Head of caudate nucleus (tissue), 42 donors: ENCODE data around the gene RRP9.

Experiments
- DNase-seq, 42 donors: peaks; one replicate each; pipeline versions ENCODE4 v3.0.0 to v3.0.0-alpha.2; 2020 to 2021; ENCODE audit warnings: mixed read lengths in 7 of 42
- intact Hi-C: fragments of 100-400 bp; cut with DNase I; formaldehyde crosslinking; loops from one replicate; pipeline ENCODE4 v1.15.0; 2022

RRP9 gene

GRCh38 chr3:51886447-51886846 is 55.3 kb downstream of the RRP9 start:
- intact Hi-C loops, result no loop called here
- DNase-seq, result no peak
